SK-N-SH (cell line): ENCODE measurements around the gene RASAL2. TPM values are rescaled to one million over a fixed set of nuclear protein-coding genes. Genes with fewer than 3 reads are reported as not detected.
A peak's percentile ranks its signal among the peaks of the same experiment; 100 is the strongest.

ENCODE experiments used
- CTCF ChIA-PET: fragments of 300-600, 350-600 bp; formaldehyde crosslinking; extraction: SDS; loops from one replicate; lab custom pipeline; 2021; lab: Yijun Ruan, JAX
- POLR2A ChIA-PET: fragments of 350-600 bp; sonication (Branson Sonifier 250); formaldehyde crosslinking; extraction: SDS; loops from one replicate; lab custom pipeline; 2020; ENCODE audit warnings: antibody characterized with exemption, inconsistent platforms; lab: Yijun Ruan, JAX
- DNase-seq: peaks from one replicate; pipeline ENCODE4 v3.0.0; 2012
- H2AFZ ChIP-seq: fragments of 200-600 bp; sonication (generic); 2 replicates; pipeline ENCODE4 v1.8.1; 2016; ENCODE audit warnings: antibody characterized with exemption, mild to moderate bottlenecking, low read depth
- H3F3A ChIP-seq: fragments of 200-600 bp; sonication (generic); replicated peaks from 2 replicates; pipeline ENCODE3; 2016; ENCODE audit warnings: antibody characterized with exemption, mild to moderate bottlenecking; ENCODE audit not compliant: insufficient read depth
- H3K27ac ChIP-seq, 2 experiments: fragments of 200-500 bp in 1 of 2; fragments of 200-600 bp in 1 of 2; sonication (Bioruptor generic) in 1 of 2; sonication (generic), shearing (Covaris generic) in 1 of 2; 2 replicates each; pipeline versions ENCODE4 v1.5.1 to v1.6.1; 2014 to 2016; ENCODE audit warnings: low read depth in 2 of 2, inconsistent platforms in 1 of 2, low read length in 1 of 2, mild to moderate bottlenecking in 1 of 2, mixed read lengths in 1 of 2
- H3K27me3 ChIP-seq: fragments of 200-600 bp; sonication (generic), shearing (Covaris generic); 2 replicates; pipeline ENCODE4 v1.6.1; 2016; ENCODE audit warnings: mixed run types; ENCODE audit not compliant: insufficient read depth
- H3K36me3 ChIP-seq, 2 experiments: fragments of 200-500 bp in 1 of 2; fragments of 200-600 bp in 1 of 2; sonication (Bioruptor generic) in 1 of 2; sonication (generic) in 1 of 2; replicated peaks in 1 of 2; 2 replicates each; pipeline versions ENCODE3 to v1.5.1; 2014 to 2016; ENCODE audit warnings: low read length in 1 of 2, mild to moderate bottlenecking in 1 of 2; ENCODE audit not compliant: insufficient read depth in 2 of 2, control insufficient read depth in 1 of 2
- H3K4me1 ChIP-seq, 2 experiments: fragments of 200-500 bp in 1 of 2; fragments of 200-600 bp in 1 of 2; sonication (Bioruptor generic) in 1 of 2; sonication (generic), shearing (Covaris generic) in 1 of 2; 2 replicates each; pipeline versions ENCODE4 v1.5.1 to v1.6.1; 2014 to 2016; ENCODE audit warnings: low read depth in 1 of 2, low read length in 1 of 2, mixed run types in 1 of 2; ENCODE audit not compliant: insufficient read depth in 2 of 2, control insufficient read depth in 1 of 2
- H3K4me2 ChIP-seq: fragments of 200-600 bp; sonication (generic), shearing (Covaris generic); 2 replicates; pipeline ENCODE4 v1.6.1; 2017; ENCODE audit warnings: mixed run types
- H3K4me3 ChIP-seq, 2 experiments: fragments of 200-500 bp in 1 of 2; fragments of 200-600 bp in 1 of 2; sonication (Bioruptor generic) in 1 of 2; sonication (generic), shearing (Covaris generic) in 1 of 2; 2 replicates each; pipeline versions ENCODE4 v1.5.1 to v1.8.1; 2014 to 2016; ENCODE audit warnings: low read depth in 2 of 2, inconsistent platforms in 1 of 2, low read length in 1 of 2, mild to moderate bottlenecking in 1 of 2, mixed read lengths in 1 of 2, moderate library complexity in 1 of 2
- H3K79me2 ChIP-seq: fragments of 200-600 bp; sonication (generic); 2 replicates; pipeline ENCODE4 v1.8.1; 2017; ENCODE audit warnings: mild to moderate bottlenecking; ENCODE audit not compliant: insufficient read depth
- H3K9ac ChIP-seq: fragments of 200-600 bp; sonication (generic); 2 replicates; pipeline ENCODE4 v1.6.1; 2017; ENCODE audit warnings: mixed run types
- H3K9me2 ChIP-seq: fragments of 200-600 bp; sonication (generic); 2 replicates; pipeline ENCODE4 v1.6.1; 2017; ENCODE audit warnings: mixed run types
- H3K9me3 ChIP-seq: fragments of 200-600 bp; sonication (generic); 2 replicates; pipeline ENCODE4 v1.6.1; 2017; ENCODE audit warnings: mixed run types, mild to moderate bottlenecking, moderate library complexity
- H4K20me1 ChIP-seq: fragments of 200-600 bp; sonication (generic); 2 replicates; pipeline ENCODE4 v1.6.1; 2017; ENCODE audit warnings: mild to moderate bottlenecking, mixed run types; ENCODE audit not compliant: insufficient read depth
- EP300 ChIP-seq, 2 experiments: IDR thresholded peaks; 2 replicates each; pipeline versions ENCODE4 v1.4.0 to v1.6.1; 2012; ENCODE audit warnings: borderline replicate concordance in 1 of 2, low read depth in 1 of 2, low read length in 1 of 2
- EZH2phosphoT487 ChIP-seq: fragments of 200-600 bp; sonication (generic); IDR thresholded peaks from 2 replicates; pipeline ENCODE4 v1.6.1; 2017; ENCODE audit warnings: low read depth, mixed run types, mild to moderate bottlenecking, antibody characterized with exemption, moderate library complexity, borderline replicate concordance
- FOSL2 ChIP-seq: IDR thresholded peaks from 2 replicates; pipeline ENCODE4 v1.4.0; 2012; ENCODE audit warnings: low read depth, mild to moderate bottlenecking, moderate library complexity, borderline replicate concordance
- NFIC ChIP-seq: IDR thresholded peaks from 2 replicates; pipeline ENCODE4 v1.4.0; 2012; ENCODE audit warnings: borderline replicate concordance
- PBX3 ChIP-seq: IDR thresholded peaks from 2 replicates; pipeline ENCODE4; 2012
- RXRA ChIP-seq: IDR thresholded peaks from 2 replicates; pipeline ENCODE4 v1.4.0; 2012; ENCODE audit warnings: low read depth, mild to moderate bottlenecking, borderline replicate concordance
- SIN3A ChIP-seq: IDR thresholded peaks from 2 replicates; pipeline ENCODE4 v1.6.1; 2012; ENCODE audit warnings: low read depth, mild to moderate bottlenecking, low read length, moderate library complexity, borderline replicate concordance
- SMC3 ChIP-seq: IDR thresholded peaks from 2 replicates; pipeline ENCODE4 v1.6.1; 2012; ENCODE audit warnings: low read depth, low read length, improper control_type of control experiment
- TCF12 ChIP-seq: IDR thresholded peaks from 2 replicates; pipeline ENCODE4 v1.4.0; 2012
- TEAD4 ChIP-seq: IDR thresholded peaks from 2 replicates; pipeline ENCODE4 v1.4.0; 2012; ENCODE audit warnings: mild to moderate bottlenecking, borderline replicate concordance; ENCODE audit not compliant: insufficient read depth
- WGBS: methylation state at CpG from one replicate; pipeline ENCODE4 v1.1.6; 2017; ENCODE audit warnings: low lambda C conversion rate; 5-methylcytosine and 5-hydroxymethylcytosine counted together
- polyA plus RNA-seq, 3 experiments: library from polyadenylated mRNA; depleted of rRNA; stranded (reverse); fragments of >200 nt; gene quantifications; 2 replicates each; pipeline ENCODE4 v1.2.3, GENCODE V29; 2012

The RASAL2 gene
- polyA plus RNA-seq, 1 of the 3 experiments (the other 2 are of a cell fraction), result 6.9 TPM

- TF ChIP-seq TEAD4, result peak; percentile 59; the same call in 1 of the 2 replicates
- peak; percentile 35; the same call in 1 of the 2 replicates for TF ChIP-seq TCF12
- no peak for TF ChIP-seq PBX3
- no peak for TF ChIP-seq EP300 (IDR thresholded peaks at IDR 0.05; ENCODE audit: borderline replicate concordance in 1 of 2, low read depth in 1 of 2, low read length in 1 of 2)
- TF ChIP-seq FOSL2, result peak; percentile 41; the same call in 1 of the 2 replicates
- H3K27me3 ChIP-seq, result no peaks in the 10 kb centered on the region
- H3K9me3 ChIP-seq, result no peaks in the 10 kb centered on the region
- CTCF ChIA-PET, result no interaction called here
- H3K9ac ChIP-seq, result no peak overlapping the region
- peaks cover 61% of the 10 kb centered on the region for H3K79me2 ChIP-seq
- peak overlapping the region; percentile 22; the same call in 1 of the 2 replicates for H3K4me2 ChIP-seq
- H3K9me2 ChIP-seq, result no peaks in the 10 kb centered on the region
- WGBS, result 43% methylated on average over 3 of the region's 3 CpGs
- no peaks in the 10 kb centered on the region for H3K36me3 ChIP-seq
- peaks cover 17% of the 10 kb centered on the region for H3F3A ChIP-seq
- POLR2A ChIA-PET, result no interaction called here
- H4K20me1 ChIP-seq, result no peaks in the 10 kb centered on the region
- H3K4me1 ChIP-seq, result peaks cover 0 to 11% of the 10 kb centered on the region in 2 experiments; a peak in 2 of 4 replicates
- H3K4me3 ChIP-seq, result no peak overlapping the region
- no peak overlapping the region for H2AFZ ChIP-seq
- peak overlapping the region in 1 of 2 experiments; percentile 53; a peak in 2 of 4 replicates for H3K27ac ChIP-seq
- no peak for DNase-seq
Measured at GRCh38 chr1:178267646-178268094, 173.8 kb downstream of the RASAL2 start.

- Histone ChIP-seq H3K27ac (no peak overlapping the region), H3K4me2 (no peak overlapping the region), H3K4me1 (peaks cover 0 to 15% of the 10 kb centered on the region in 2 experiments; a peak in 2 of 4 replicates), H2AFZ (no peak overlapping the region), H3K27me3 (no peaks in the 10 kb centered on the region), H4K20me1 (no peaks in the 10 kb centered on the region), H3K9me3 (no peaks in the 10 kb centered on the region), H3K9me2 (no peaks in the 10 kb centered on the region), H3K9ac (no peak overlapping the region), H3K4me3 (no peak overlapping the region), H3K36me3 (no peaks in the 10 kb centered on the region), H3F3A (peaks cover 19% of the 10 kb centered on the region), H3K79me2 (peaks cover 66% of the 10 kb centered on the region)
- ChIA-PET POLR2A (no interaction called here), CTCF (interaction anchor here (1.6 kb wide), 1 partner anchor 28 kb away, joined by 6 read pairs; no protein-coding TSS in a partner anchor)
- TF ChIP-seq NFIC, result 0 out of 2 replicates have a peak, but pooled peaks have one; percentile 11
- no peak for TF ChIP-seq RXRA
- TF ChIP-seq SIN3A, result no peak
- TF ChIP-seq EZH2phosphoT487, result no peak
- no peak for TF ChIP-seq SMC3
- TF ChIP-seq TEAD4, result no peak
- WGBS, result 92% methylated on average over 1 of the region's 1 CpG
- DNase-seq, result no peak
Measured at GRCh38 chr1:178271471-178271870, 177.6 kb downstream of the RASAL2 start.
